Activated CD4-positive, alpha-beta T cell treated with anti-CD3 and anti-CD28 coated beads, Interleukin-2, amount 50 U/mL, for 1 hour (primary cell): ENCODE data around the gene RASAL2.
"Not testable (repeated sequence)": the region's sequence is repeated elsewhere in the genome, so short reads cannot be mapped to it uniquely, and the experiment has no call there.

Source experiments
- DNase-seq: peaks from one replicate; pipeline ENCODE4 v3.0.0-alpha.2; 2020

The RASAL2 gene

GRCh38 chr1:178120520-178121052 lies 26.7 kb downstream of the RASAL2 start:
- DNase-seq, result not testable (repeated sequence)

GRCh38 chr1:178121883-178122282 lies 28.0 kb downstream of the RASAL2 start:
- no peak for DNase-seq

GRCh38 chr1:178122283-178122682 lies 28.4 kb downstream of the RASAL2 start:
- no peak for DNase-seq

GRCh38 chr1:178124115-178124514 lies 30.2 kb downstream of the RASAL2 start:
- no peak for DNase-seq

GRCh38 chr1:178126261-178126660 lies 32.4 kb downstream of the RASAL2 start:
- no peak for DNase-seq

- DNase-seq, result no peak
Measured at GRCh38 chr1:178126741-178127185, 32.9 kb downstream of the RASAL2 start.

GRCh38 chr1:178127482-178128191 lies 33.7 kb downstream of the RASAL2 start:
- DNase-seq, result no peak

GRCh38 chr1:178133239-178133989 lies 39.5 kb downstream of the RASAL2 start:
- no peak for DNase-seq

GRCh38 chr1:178134061-178134460 lies 40.2 kb downstream of the RASAL2 start:
- DNase-seq, result no peak

GRCh38 chr1:178137238-178137637 lies 43.3 kb downstream of the RASAL2 start:
- DNase-seq, result no peak

- no peak for DNase-seq
Measured at GRCh38 chr1:178142806-178143205, 48.9 kb downstream of the RASAL2 start.

- no peak for DNase-seq
Measured at GRCh38 chr1:178143730-178144690, 50.1 kb downstream of the RASAL2 start.

- no peak for DNase-seq
Measured at GRCh38 chr1:178145605-178146004, 51.7 kb downstream of the RASAL2 start.

GRCh38 chr1:178146436-178146835 lies 52.5 kb downstream of the RASAL2 start:
- no peak for DNase-seq

- no peak for DNase-seq
Measured at GRCh38 chr1:178150610-178151009, 56.7 kb downstream of the RASAL2 start.

GRCh38 chr1:178151831-178152230 lies 57.9 kb downstream of the RASAL2 start:
- DNase-seq, result no peak

GRCh38 chr1:178155481-178156255 lies 61.8 kb downstream of the RASAL2 start:
- no peak for DNase-seq

- DNase-seq, result no peak
Measured at GRCh38 chr1:178160736-178161475, 67.0 kb downstream of the RASAL2 start.

- DNase-seq, result no peak
Measured at GRCh38 chr1:178161516-178161915, 67.6 kb downstream of the RASAL2 start.

GRCh38 chr1:178165196-178165595 lies 71.3 kb downstream of the RASAL2 start:
- DNase-seq, result no peak

GRCh38 chr1:178166429-178167024 lies 72.6 kb downstream of the RASAL2 start:
- DNase-seq, result no peak
